Left renal pelvis (tissue), 4 donors: ENCODE data around the gene EXOC2. TPM values are rescaled to one million over a fixed set of nuclear protein-coding genes. Genes with fewer than 3 reads are reported as not detected.
"Not testable (repeated sequence)": the region's sequence is repeated elsewhere in the genome, so short reads cannot be mapped to it uniquely, and the experiment has no call there.

Source experiments
- DNase-seq, 4 donors: peaks; one replicate each; pipeline ENCODE4 v3.0.0-alpha.2; 2013; ENCODE audit warnings: low read depth in 4 of 4, low spot score in 3 of 4
- polyA plus RNA-seq, 4 donors: library from polyadenylated mRNA; unstranded; fragments of 120-200 nt; gene quantifications; one replicate each; pipeline ENCODE4 v1.2.1, GENCODE V29; 2013; ENCODE audit not compliant: insufficient read length in 4 of 4

Gene EXOC2
- polyA plus RNA-seq, 4 donors = 16.3 to 25.7 (median 23.6) TPM

- DNase-seq = no peak
Measured at GRCh38 chr6:593907-594212, 99.1 kb downstream of the EXOC2 start.

- DNase-seq = peak; percentile 18 to 46 (median 40)
Measured at GRCh38 chr6:593139-593906, 99.6 kb downstream of the EXOC2 start.

- no peak for DNase-seq
Measured at GRCh38 chr6:589090-589489, 103.8 kb downstream of the EXOC2 start.

DNA sequence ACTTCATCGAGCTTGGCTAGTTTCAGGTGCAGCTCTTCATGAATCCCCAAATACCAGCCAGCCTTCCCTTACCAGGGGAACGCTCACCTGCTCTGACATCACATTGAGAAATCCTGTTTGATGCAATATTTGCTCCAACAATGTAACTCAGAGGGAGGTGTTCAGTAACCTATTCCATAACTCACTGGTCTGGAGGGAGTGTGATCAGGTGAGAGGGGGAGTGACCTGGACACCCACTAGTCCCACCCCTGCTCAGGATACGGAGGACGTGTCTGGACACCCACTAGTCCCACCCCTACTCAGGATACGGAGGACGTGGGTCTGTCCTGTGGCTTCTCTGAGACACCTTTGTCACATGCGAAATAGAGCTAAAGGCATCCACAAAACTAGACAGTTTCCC is 106.4 kb downstream of the EXOC2 start:
- no peak for DNase-seq

GRCh38 chr6:583635-584034 is 109.3 kb downstream of the EXOC2 start:
- DNase-seq = no peak

GRCh38 chr6:583116-583515 is 109.8 kb downstream of the EXOC2 start:
- DNase-seq = no peak

GRCh38 chr6:582370-582769 is 110.6 kb downstream of the EXOC2 start:
- DNase-seq = no peak

- DNase-seq = no peak
Measured at GRCh38 chr6:579339-579738, 113.6 kb downstream of the EXOC2 start.

GRCh38 chr6:572596-573265 is 120.2 kb downstream of the EXOC2 start:
- no peak for DNase-seq

DNA sequence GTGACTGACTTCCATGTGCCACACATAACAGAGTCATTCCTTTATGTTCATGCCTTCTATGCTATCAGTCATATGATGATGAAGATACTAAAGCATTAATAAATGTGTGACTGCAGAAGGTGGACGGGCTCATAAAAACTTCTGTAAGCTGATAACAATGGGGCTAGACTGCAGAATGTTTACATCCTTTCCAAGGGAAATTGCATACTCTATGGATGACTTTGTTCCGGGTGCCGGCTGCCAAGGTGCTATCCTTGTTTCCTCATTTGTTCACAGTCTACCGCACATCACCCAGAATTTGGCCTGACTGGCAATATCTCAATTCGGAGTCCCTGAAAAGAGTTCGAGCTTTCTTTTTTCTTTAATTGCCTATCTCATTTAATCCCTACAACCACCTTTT is 121.0 kb downstream of the EXOC2 start:
- no peak for DNase-seq

DNA sequence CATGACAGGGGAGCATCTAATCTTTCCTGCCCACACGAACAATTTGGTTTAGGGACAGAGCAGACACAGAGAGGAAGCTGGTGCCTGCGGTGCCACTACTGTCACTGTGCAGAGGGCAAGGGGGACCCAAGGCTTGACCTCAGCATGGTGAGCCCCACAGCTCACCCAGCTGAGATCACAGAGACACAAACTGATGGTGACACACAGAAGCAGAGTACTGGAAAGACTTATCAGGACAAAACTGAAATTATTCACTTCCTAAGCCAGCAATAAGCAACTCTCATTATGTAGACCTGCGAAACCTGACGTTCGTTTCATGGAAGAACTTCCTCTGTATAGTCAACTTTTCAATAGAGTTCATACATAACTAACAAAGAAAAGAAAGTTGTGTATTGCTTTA is 122.1 kb downstream of the EXOC2 start:
- DNase-seq = no peak

DNA sequence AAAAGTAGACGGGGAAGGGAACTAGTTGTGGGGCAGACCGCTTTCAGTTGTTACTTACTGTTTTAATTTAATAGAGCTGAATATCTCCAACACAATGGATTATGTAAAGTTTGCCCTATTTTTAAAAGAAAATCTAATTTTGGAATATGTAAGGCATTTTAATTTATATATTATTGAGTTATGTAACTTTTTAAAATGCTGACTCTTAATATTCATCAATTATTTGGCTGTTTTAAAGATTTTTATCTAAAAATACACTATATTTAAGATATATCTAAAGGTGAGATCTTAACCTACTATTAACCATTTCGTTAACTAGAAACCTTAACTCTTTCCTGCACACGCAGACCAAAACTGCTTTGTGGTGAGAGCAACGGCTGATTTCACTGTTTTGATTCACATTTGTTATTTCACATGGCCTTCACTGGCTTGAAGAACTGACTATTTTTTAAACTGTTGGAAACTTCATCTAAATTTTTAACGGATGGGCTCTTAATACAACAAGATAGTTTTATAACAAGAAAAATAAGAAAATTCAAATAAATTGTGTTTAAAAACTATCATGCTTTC is 123.9 kb downstream of the EXOC2 start:
- no peak for DNase-seq

DNA sequence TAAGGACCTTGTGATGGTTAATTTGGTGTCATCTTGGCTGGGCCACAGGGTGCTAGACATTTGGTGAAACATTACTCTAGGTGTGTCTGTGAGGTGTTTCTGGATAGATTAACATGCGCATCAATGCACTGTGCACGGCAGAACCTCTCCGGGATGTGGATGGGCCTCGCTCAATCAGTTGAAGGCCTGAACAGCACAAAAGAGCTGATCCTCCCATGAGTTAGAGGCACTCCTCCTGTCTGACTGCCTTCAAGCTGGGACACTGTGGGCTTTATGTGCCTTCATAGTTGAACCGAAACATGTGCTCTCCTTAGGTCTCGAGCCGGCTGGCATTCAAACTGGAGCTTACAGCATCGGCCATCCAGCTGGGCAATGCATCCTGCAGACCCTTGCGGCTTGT is 124.9 kb downstream of the EXOC2 start:
- DNase-seq = no peak

GRCh38 chr6:563863-564262 is 129.1 kb downstream of the EXOC2 start:
- DNase-seq = no peak

DNA sequence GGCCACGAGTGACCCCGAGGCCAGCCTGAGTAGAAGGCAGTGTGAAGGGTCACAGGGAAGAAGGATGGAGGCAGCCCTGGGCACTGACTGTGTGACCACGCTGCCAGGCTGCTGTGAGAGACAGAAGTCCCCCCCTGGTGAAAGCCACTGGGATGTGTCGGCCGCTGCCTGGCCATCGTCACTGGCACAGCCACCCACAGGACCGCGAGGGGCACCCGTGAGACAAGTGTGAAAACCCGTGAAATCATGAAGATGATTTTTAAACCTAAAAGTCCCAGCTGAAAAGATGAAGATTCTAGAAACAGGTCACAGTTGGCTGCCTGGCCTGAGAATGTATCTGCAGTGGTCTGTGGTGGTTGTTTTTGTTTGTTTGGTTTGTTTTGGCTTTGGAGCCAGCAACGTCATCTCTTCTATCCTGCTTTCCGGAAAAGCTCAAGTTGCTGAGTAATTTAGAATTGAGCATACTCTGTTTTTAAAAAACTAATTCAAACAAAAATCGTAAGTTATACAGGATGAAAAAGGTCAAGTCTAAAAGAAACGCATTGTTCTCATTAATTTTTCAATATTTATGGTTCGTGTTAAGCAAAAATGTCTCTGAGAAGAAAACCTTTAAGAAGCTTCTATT is 130.8 kb downstream of the EXOC2 start:
- no peak for DNase-seq

GRCh38 chr6:561335-561734 is 131.6 kb downstream of the EXOC2 start:
- not testable (repeated sequence) for DNase-seq

DNA sequence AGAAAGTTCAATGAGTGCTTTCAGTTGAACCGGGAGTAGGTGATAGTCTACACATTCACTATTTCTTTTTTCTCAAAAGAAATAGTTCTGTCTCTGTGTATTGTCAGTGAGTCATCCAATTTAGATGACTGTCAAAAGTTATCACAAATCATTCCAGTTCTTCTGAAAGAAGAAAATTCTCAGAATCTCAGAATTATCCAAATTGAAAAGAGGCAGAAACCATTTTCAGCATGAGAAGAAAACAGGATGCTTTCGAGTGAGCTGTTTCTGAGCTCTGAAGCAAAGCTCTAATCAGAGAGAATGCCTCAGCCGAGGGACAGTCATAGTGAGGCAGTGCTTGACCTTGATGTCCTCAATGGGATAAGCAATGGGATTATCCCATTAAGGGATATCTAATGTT is 134.0 kb downstream of the EXOC2 start:
- DNase-seq = no peak

GRCh38 chr6:558089-558488 is 134.8 kb downstream of the EXOC2 start:
- no peak for DNase-seq

DNA sequence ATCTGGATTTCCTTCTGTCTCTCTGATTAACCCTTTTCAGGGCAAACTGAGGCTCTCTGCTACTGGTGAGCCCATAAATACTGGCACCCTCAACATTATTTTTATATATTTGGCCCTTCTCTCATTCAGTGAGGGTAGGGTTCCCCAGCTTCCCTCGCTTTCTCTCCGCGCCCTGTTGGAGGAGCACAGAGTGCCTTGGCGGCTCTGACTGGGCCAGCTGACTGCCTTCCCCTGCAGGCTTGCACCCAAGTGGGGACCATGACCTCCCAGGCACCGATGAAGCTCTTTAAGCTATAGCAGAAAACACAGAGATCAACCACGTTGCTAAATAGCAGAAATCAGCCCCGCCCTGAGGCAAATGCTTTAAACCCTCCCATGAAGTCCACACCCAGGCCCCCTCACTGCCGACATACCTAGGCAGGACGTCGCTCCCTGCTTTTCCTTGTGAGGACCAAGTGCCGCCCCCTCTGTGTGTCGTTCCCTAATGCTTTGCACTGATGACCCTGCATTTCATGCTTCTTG is 141.0 kb downstream of the EXOC2 start:
- DNase-seq = no peak

DNA sequence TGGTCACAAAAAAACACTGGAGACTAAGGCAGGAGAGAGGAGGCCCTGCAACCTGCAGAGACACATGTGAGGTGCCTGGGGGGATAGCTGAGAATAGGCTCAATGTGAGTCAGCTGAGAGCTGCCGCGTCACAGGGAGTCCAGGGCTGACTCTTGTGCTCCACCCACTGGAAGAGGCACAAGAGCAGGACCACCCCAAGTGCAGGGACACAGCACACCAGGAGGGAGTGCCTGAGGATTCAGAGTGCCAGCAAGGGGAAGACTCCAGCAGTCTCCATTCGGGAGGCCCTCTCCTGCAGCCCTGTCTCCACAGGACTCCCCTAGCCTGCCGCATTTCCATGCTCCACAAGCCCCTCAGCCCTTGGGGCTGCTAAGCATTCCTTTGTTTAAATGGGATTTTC is 141.5 kb downstream of the EXOC2 start:
- no peak for DNase-seq

DNA sequence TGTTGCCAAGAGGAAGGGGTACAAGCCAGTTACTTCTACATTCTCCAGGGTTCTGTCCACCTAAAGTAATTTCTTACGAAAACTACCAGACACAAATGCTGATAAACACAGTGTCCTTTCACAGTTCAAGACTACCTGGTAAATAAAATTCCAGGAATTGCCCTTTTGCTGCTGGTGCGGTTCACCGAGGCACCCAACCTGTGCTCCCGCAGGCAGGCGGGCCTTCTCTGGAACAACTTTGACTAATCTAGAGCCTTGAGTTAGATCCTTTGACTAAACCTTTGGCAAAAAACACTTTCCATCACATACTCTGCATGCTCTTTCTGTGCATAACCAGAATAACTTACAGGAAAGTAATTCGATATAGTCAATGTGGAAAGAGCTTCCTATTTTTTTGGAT is 143.0 kb downstream of the EXOC2 start:
- no peak for DNase-seq

DNA sequence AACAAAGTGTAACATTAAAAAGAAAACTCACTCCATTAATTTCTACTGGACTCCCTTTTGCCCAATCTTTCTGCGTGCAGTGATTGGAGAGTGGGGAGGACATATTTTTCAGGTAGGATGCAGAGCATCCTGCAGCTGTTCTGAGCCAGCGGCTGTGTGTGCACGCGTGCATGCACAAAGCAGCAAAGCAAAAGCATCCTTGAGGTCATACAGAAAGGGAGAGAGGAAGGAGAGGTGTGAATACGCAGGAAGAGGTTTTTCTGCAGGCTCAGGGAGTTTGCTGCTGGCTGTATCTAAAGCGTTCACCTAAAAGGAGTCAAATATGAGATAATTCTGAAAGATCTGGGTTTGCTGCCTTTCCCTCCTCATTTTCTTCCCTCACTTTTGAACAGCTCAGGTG is 144.4 kb downstream of the EXOC2 start:
- DNase-seq = no peak
